Daoy (cell line): ENCODE measurements around the gene HIGD1C. TPM values are rescaled to one million over a fixed set of nuclear protein-coding genes. Genes with fewer than 3 reads are reported as not detected.

Experiments
- DNase-seq: peaks from one replicate; pipeline ENCODE4 v3.0.0-alpha.2; 2015; ENCODE audit warnings: low read depth
- total RNA-seq: library from RNA; depleted of rRNA; stranded (reverse); fragments of >200 nt; shearing (Covaris generic); gene quantifications from 2 replicates; pipeline ENCODE4 v1.2.3, GENCODE V29; 2014; rRNA removed

Gene HIGD1C
- total RNA-seq, 1 experiment from 2014 or later: not detected

- DNase-seq: no peak
Measured at GRCh38 chr12:51018956-51019355, 66.6 kb downstream of the HIGD1C start.

- no peak for DNase-seq
Measured at GRCh38 chr12:51019927-51020326, 67.6 kb downstream of the HIGD1C start.

Other genes with a start within 250 kb of the HIGD1C start
- gene ATF1, start 188.4 kb upstream of the HIGD1C start, total RNA-seq: 21.8 and 37.5 TPM in 2 replicates
- gene TMPRSS12, start 109.6 kb upstream of the HIGD1C start, total RNA-seq: not detected in 2 replicates
- 49.6 and 54.3 TPM in 2 replicates for gene SLC11A2, start 73.8 kb downstream of the HIGD1C start, total RNA-seq
- gene LETMD1, start 95.8 kb downstream of the HIGD1C start, total RNA-seq: 21.2 and 27.8 TPM in 2 replicates
- 16.9 and 22.3 TPM in 2 replicates for gene CSRNP2, start 131.1 kb downstream of the HIGD1C start, total RNA-seq
- 4.9 and 9.5 TPM in 2 replicates for gene TFCP2, start 220.6 kb downstream of the HIGD1C start, total RNA-seq